Keratinocyte (primary cell): ENCODE data around the gene ARHGEF25. TPM values are rescaled to one million over a fixed set of nuclear protein-coding genes. Genes with fewer than 3 reads are reported as not detected.

Experiments
- DNase-seq: peaks from one replicate; pipeline ENCODE4 v3.0.0-alpha.2; 2011; ENCODE audit warnings: low read depth, missing footprints, low spot score
- FAIRE-seq: peaks from 2 replicates; lab custom pipeline; 2011; peaks lifted over from hg19 to GRCh38; lab: Jason Lieb, UNC
- H2AFZ ChIP-seq: 2 replicates; pipeline ENCODE4 v1.6.0; 2012; ENCODE audit warnings: low read length, control low read depth, inconsistent platforms; ENCODE audit not compliant: control insufficient read depth
- H3K27ac ChIP-seq: 2 replicates; pipeline ENCODE4 v1.5.1; 2011; ENCODE audit warnings: low read length; ENCODE audit not compliant: control insufficient read depth, insufficient read depth
- H3K27me3 ChIP-seq: 3 replicates; pipeline ENCODE4 v1.6.0; 2011; ENCODE audit warnings: low read length; ENCODE audit not compliant: control insufficient read depth, insufficient read depth; ENCODE audit errors: extremely low read depth
- H3K36me3 ChIP-seq, 2 experiments: 2 replicates in 1 of 2; 3 replicates in 1 of 2; pipeline ENCODE4 v1.5.1; 2011; ENCODE audit warnings: low read length in 2 of 2, mild to moderate bottlenecking in 1 of 2; ENCODE audit not compliant: control insufficient read depth in 2 of 2, insufficient read depth in 2 of 2; ENCODE audit errors: extremely low read depth in 1 of 2
- H3K4me1 ChIP-seq: 3 replicates; pipeline ENCODE4 v1.5.1; 2011; ENCODE audit warnings: low read length; ENCODE audit not compliant: control insufficient read depth, insufficient read depth; ENCODE audit errors: extremely low read depth
- H3K4me2 ChIP-seq: 3 replicates; pipeline ENCODE4 v1.6.0; 2011; ENCODE audit warnings: low read depth, low read length; ENCODE audit not compliant: control insufficient read depth, insufficient read depth; ENCODE audit errors: extremely low read depth
- H3K4me3 ChIP-seq, 3 experiments: fragments of 200-600 bp in 1 of 3; sonication (generic) in 1 of 3; 2 replicates in 2 of 3; 3 replicates in 1 of 3; pipeline ENCODE4 v1.5.1; 2011 to 2016; ENCODE audit warnings: low read length in 3 of 3, mild to moderate bottlenecking in 3 of 3, control low read depth in 2 of 3, inconsistent platforms in 1 of 3, low read depth in 1 of 3, mixed read lengths in 1 of 3, mixed run types in 1 of 3, moderate library complexity in 1 of 3; ENCODE audit not compliant: control insufficient read depth in 2 of 3, insufficient read depth in 2 of 3; ENCODE audit errors: extremely low read depth in 1 of 3
- H3K79me2 ChIP-seq: 2 replicates; pipeline ENCODE4 v1.6.0; 2012; ENCODE audit warnings: low read length; ENCODE audit not compliant: control insufficient read depth, insufficient read depth
- H3K9ac ChIP-seq: 3 replicates; pipeline ENCODE4 v1.6.0; 2011; ENCODE audit warnings: low read length; ENCODE audit not compliant: control insufficient read depth, insufficient read depth; ENCODE audit errors: extremely low read depth
- H3K9me1 ChIP-seq: 3 replicates; pipeline ENCODE4 v1.6.0; 2011; ENCODE audit warnings: low read length; ENCODE audit not compliant: control insufficient read depth, insufficient read depth; ENCODE audit errors: extremely low read depth
- H3K9me3 ChIP-seq: 2 replicates; pipeline ENCODE4 v1.5.1; 2012; ENCODE audit warnings: low read depth, low read length; ENCODE audit not compliant: control insufficient read depth
- H4K20me1 ChIP-seq: 3 replicates; pipeline ENCODE4 v1.6.0; 2011; ENCODE audit warnings: low read length; ENCODE audit not compliant: control insufficient read depth, insufficient read depth; ENCODE audit errors: extremely low read depth
- EZH2 ChIP-seq: IDR thresholded peaks from one replicate; pipeline ENCODE4 v1.6.1; 2012; ENCODE audit warnings: inconsistent platforms, mild to moderate bottlenecking, low read length, moderate library complexity
- dilution Hi-C: fragments of 300-500 bp; cut with MboI; formaldehyde crosslinking; loops from one replicate; pipeline ENCODE4 v1.7.0; 2020; ENCODE audit warnings: low sequenced_read_pairs; ENCODE audit not compliant: extremely low pct_ligation_motif_present
- polyA plus RNA-seq, 5 experiments: library from polyadenylated mRNA; depleted of rRNA in 3 of 5; stranded (reverse) in 3 of 5; stranded (forward) in 1 of 5; unstranded in 1 of 5; fragments of >200 nt; gene quantifications; 1 replicate in 1 of 5; 2 replicates in 3 of 5; 3 replicates in 1 of 5; pipeline versions ENCODE4 v1.2.1 to v1.2.3, GENCODE V29; 2011 to 2012; ENCODE audit warnings: missing spikeins in 2 of 5, low read depth in 1 of 5, low replicate concordance in 1 of 5
- TF ChIP-seq, protein P1 (sequence below), 3 experiments: IDR thresholded peaks in 1 of 3; conservative IDR thresholded peaks in 1 of 3; optimal IDR thresholded peaks in 1 of 3; 2 replicates in 2 of 3; 3 replicates in 1 of 3; pipeline versions ENCODE3 to v1.5.1; 2011; ENCODE audit warnings: low read length in 3 of 3, mild to moderate bottlenecking in 3 of 3, moderate library complexity in 2 of 3, control low read depth in 1 of 3, inconsistent platforms in 1 of 3; ENCODE audit not compliant: insufficient read depth in 2 of 3; ENCODE audit errors: extremely low read depth in 1 of 3

ARHGEF25 gene
- polyA plus RNA-seq, 1 donor (not counting 4 experiments of a cell fraction or from before 2014, with no cell fraction given): 0.12 TPM

DNA sequence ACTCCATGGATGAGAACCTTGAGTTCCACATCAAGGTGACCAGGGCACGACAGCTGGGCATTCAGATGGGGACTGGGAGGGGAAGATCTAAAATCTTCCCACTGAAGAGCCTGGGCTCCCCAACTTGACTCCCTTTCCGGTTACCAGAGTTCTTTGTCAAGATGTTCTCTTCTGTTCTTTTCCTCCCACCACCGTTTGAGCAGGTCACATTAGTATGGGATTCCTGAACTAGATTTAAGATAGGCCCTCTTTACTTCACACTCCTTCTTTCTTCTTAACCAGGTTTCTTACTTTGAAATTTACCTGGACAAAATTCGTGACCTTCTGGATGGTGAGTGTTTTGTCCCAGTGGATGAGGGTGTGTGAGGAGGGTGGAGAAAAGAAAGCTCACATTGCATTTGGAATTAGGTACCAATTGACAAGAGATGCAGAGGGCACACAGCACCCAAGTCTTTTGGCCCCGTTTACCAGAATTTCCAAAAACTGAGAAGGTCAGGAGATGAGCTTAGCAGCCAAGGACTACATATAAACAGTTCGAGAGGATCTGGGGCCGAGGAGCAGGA lies 47.0 kb upstream of the ARHGEF25 start:
- DNase-seq (no peak), FAIRE-seq (no peak)
- Histone ChIP-seq H2AFZ (no peak overlapping the region), H3K4me3 (no peak overlapping the region), H3K27ac (no peak overlapping the region), H3K36me3 (no peaks in the 10 kb centered on the region), H3K4me2 (no peak overlapping the region), H3K9me1 (no peaks in the 10 kb centered on the region), H3K9me3 (no peaks in the 10 kb centered on the region), H3K9ac (no peak overlapping the region), H4K20me1 (no peaks in the 10 kb centered on the region), H3K79me2 (no peaks in the 10 kb centered on the region), H3K27me3 (no peaks in the 10 kb centered on the region), H3K4me1 (no peaks in the 10 kb centered on the region)
- TF ChIP-seq, protein P1, sequence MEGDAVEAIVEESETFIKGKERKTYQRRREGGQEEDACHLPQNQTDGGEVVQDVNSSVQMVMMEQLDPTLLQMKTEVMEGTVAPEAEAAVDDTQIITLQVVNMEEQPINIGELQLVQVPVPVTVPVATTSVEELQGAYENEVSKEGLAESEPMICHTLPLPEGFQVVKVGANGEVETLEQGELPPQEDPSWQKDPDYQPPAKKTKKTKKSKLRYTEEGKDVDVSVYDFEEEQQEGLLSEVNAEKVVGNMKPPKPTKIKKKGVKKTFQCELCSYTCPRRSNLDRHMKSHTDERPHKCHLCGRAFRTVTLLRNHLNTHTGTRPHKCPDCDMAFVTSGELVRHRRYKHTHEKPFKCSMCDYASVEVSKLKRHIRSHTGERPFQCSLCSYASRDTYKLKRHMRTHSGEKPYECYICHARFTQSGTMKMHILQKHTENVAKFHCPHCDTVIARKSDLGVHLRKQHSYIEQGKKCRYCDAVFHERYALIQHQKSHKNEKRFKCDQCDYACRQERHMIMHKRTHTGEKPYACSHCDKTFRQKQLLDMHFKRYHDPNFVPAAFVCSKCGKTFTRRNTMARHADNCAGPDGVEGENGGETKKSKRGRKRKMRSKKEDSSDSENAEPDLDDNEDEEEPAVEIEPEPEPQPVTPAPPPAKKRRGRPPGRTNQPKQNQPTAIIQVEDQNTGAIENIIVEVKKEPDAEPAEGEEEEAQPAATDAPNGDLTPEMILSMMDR (optimal IDR thresholded peaks at IDR 0.05 in 1 of 3, IDR thresholded peaks at IDR 0.05 in 1 of 3, conservative IDR thresholded peaks at IDR 0.05 in 1 of 3; ENCODE audit: extremely low read depth in 1 of 3, insufficient read depth in 2 of 3, low read length in 3 of 3): no peak
- no peak for TF ChIP-seq EZH2
- dilution Hi-C loops: no loop called here

DNA sequence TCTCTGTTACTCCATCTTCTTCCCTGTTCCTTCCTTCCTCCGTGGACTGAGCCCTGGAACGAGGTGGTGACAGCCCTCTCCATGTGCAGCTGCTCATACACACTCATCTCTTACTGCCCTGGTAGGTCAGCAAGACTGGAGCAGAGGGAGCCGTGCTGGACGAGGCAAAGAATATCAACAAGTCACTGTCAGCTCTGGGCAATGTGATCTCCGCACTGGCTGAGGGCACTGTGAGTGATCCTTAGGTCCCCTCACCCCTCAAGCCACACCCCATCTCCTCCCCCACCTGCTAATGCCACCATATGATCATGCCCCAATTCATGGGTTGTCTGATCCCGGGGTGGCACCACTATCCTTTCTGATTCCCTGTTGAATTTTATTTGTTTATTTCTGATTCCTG lies 42.4 kb upstream of the ARHGEF25 start:
- Histone ChIP-seq H3K9me3 (no peaks in the 10 kb centered on the region), H3K9ac (no peak overlapping the region), H3K9me1 (no peaks in the 10 kb centered on the region), H3K79me2 (no peaks in the 10 kb centered on the region), H4K20me1 (no peaks in the 10 kb centered on the region), H3K4me3 (no peak overlapping the region), H3K27me3 (no peaks in the 10 kb centered on the region), H3K4me2 (no peak overlapping the region), H3K4me1 (no peaks in the 10 kb centered on the region), H3K36me3 (no peaks in the 10 kb centered on the region), H2AFZ (no peak overlapping the region), H3K27ac (no peak overlapping the region)
- FAIRE-seq: no peak
- no peak for DNase-seq
- TF ChIP-seq, protein P1 (optimal IDR thresholded peaks at IDR 0.05 in 1 of 3, IDR thresholded peaks at IDR 0.05 in 1 of 3, conservative IDR thresholded peaks at IDR 0.05 in 1 of 3; ENCODE audit: extremely low read depth in 1 of 3, insufficient read depth in 2 of 3, low read length in 3 of 3): no peak
- TF ChIP-seq EZH2: no peak
- dilution Hi-C loops: no loop called here
